Tibial artery (tissue), 4 donors: ENCODE measurements around the gene MCF2L.
"Not testable (repeated sequence)": the region's sequence is repeated elsewhere in the genome, so short reads cannot be mapped to it uniquely, and the experiment has no call there.

ENCODE experiments used
- DNase-seq, 2 donors: peaks; one replicate each; pipeline ENCODE4 v3.0.0-alpha.2; 2019
- H3K27ac ChIP-seq, 2 donors: fragments of 200-600 bp; sonication (generic) in 1 of 2; 1 replicate in 1 of 2; 2 replicates in 1 of 2; pipeline ENCODE4 v1.5.1; 2018 to 2019; ENCODE audit warnings: mild to moderate bottlenecking in 1 of 2
- H3K27me3 ChIP-seq, 2 donors: fragments of 200-600 bp; sonication (generic) in 1 of 2; one replicate each; pipeline versions ENCODE4 v1.5.1 to v1.6.0; 2016 to 2019
- H3K36me3 ChIP-seq, 3 donors: fragments of 200-600 bp; sonication (generic) in 2 of 3; one replicate each; pipeline ENCODE4 v1.5.1; 2016 to 2019; ENCODE audit warnings: mild to moderate bottlenecking in 2 of 3
- H3K4me1 ChIP-seq, 4 donors: fragments of 200-600 bp; sonication (generic) in 2 of 4; 1 replicate in 3 of 4; 2 replicates in 1 of 4; pipeline ENCODE4 v1.5.1; 2016 to 2019
- H3K4me3 ChIP-seq, 2 donors: fragments of 200-600 bp; sonication (generic) in 1 of 2; 1 replicate in 1 of 2; 2 replicates in 1 of 2; pipeline ENCODE4 v1.5.1; 2018 to 2019; ENCODE audit warnings: mild to moderate bottlenecking in 2 of 2
- H3K9me3 ChIP-seq, 3 donors: fragments of 200-600 bp; sonication (generic) in 1 of 3; one replicate each; pipeline ENCODE4 v1.5.1; 2016 to 2019
- intact Hi-C: fragments of 100-400 bp; cut with DNase I; formaldehyde crosslinking; loops from one replicate; pipeline ENCODE4 v1.15.0; 2023; ENCODE audit warnings: low total_unique reads
- TF ChIP-seq, protein P1 (sequence below), 2 experiments: fragments of 200-600 bp in 1 of 2; fragments of 450-650 bp in 1 of 2; IDR thresholded peaks; one replicate each; pipeline ENCODE4 v1.5.1; 2017 to 2019; ENCODE audit warnings: antibody characterized with exemption in 2 of 2, mild to moderate bottlenecking in 1 of 2, moderate library complexity in 1 of 2

MCF2L gene

DNA sequence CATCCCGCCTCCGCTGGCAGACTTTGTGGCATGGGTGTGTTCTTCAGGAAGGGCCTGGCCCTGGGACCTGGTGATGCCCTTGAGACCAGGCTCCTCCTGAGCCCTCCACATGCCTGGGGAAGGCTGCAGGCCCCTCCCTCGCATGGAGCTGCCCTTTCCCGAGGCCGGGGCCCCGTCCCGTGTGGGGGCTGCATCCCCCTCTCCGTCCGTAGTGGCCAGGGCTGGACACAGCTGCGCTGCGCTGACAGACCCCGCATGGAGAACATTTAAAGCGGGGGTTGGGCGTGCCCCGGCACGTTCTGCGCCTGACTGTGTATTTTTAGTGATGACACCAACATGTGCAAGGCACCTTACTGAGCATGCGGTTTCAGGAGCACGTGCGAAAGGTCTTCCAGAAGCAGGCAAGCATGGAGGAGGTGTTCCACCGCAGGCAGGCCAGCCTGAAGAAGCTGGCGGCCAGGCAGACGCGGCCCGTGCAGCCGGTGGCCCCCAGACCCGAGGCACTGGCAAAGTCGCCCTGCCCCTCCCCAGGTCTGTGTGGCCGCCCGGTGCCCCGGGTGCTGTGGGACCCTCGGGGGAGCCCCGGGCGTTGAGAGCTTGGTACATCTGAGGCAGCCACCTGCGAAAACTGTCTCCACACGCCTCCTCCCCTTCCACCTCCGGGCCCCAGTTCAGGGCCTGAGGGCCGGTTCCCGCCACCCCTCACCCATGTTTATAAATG is 107.8 kb downstream of the MCF2L start:
- no peaks in the 10 kb centered on the region for H3K9me3 ChIP-seq
- no peak for DNase-seq
- H3K36me3 ChIP-seq = peaks cover 0 to 72% (median 35%) of the 10 kb centered on the region in 3 donors
- no peak overlapping the region for H3K4me3 ChIP-seq
- no peaks in the 10 kb centered on the region for H3K4me1 ChIP-seq
- intact Hi-C loops = no loop called here
- TF ChIP-seq, protein P1, sequence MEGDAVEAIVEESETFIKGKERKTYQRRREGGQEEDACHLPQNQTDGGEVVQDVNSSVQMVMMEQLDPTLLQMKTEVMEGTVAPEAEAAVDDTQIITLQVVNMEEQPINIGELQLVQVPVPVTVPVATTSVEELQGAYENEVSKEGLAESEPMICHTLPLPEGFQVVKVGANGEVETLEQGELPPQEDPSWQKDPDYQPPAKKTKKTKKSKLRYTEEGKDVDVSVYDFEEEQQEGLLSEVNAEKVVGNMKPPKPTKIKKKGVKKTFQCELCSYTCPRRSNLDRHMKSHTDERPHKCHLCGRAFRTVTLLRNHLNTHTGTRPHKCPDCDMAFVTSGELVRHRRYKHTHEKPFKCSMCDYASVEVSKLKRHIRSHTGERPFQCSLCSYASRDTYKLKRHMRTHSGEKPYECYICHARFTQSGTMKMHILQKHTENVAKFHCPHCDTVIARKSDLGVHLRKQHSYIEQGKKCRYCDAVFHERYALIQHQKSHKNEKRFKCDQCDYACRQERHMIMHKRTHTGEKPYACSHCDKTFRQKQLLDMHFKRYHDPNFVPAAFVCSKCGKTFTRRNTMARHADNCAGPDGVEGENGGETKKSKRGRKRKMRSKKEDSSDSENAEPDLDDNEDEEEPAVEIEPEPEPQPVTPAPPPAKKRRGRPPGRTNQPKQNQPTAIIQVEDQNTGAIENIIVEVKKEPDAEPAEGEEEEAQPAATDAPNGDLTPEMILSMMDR (IDR thresholded peaks at IDR 0.05) = no peak
- no peak overlapping the region for H3K27ac ChIP-seq
- peaks cover 0 to 4% of the 10 kb centered on the region in 2 donors for H3K27me3 ChIP-seq

DNA sequence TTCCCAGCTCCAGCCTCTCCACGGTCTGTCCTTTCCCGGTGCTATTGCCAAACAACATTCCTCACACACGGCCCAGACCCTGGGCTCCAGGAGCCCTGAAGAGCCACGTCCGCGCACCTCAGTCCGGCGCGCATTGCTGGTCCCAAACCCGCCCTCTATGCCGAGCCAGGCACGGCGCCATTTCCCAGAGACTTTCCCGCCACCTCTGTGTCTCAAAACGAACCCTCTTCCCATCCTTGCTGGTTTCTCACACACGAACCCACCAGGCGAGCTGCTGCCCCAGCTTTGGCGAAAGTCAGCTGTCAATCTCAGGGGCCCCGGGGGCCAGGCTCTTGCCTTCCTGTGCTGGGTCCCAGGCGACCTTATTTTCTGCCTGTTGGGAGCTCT is 108.5 kb downstream of the MCF2L start:
- intact Hi-C loops = no loop called here
- Histone ChIP-seq H3K36me3 (peaks cover 0 to 79% (median 33%) of the 10 kb centered on the region in 3 donors), H3K27me3 (peaks cover 0 to 4% of the 10 kb centered on the region in 2 donors), H3K4me1 (no peaks in the 10 kb centered on the region), H3K27ac (no peak overlapping the region), H3K4me3 (no peak overlapping the region), H3K9me3 (no peaks in the 10 kb centered on the region)
- no peak for DNase-seq
- TF ChIP-seq, protein P1 (IDR thresholded peaks at IDR 0.05) = no peak

DNA sequence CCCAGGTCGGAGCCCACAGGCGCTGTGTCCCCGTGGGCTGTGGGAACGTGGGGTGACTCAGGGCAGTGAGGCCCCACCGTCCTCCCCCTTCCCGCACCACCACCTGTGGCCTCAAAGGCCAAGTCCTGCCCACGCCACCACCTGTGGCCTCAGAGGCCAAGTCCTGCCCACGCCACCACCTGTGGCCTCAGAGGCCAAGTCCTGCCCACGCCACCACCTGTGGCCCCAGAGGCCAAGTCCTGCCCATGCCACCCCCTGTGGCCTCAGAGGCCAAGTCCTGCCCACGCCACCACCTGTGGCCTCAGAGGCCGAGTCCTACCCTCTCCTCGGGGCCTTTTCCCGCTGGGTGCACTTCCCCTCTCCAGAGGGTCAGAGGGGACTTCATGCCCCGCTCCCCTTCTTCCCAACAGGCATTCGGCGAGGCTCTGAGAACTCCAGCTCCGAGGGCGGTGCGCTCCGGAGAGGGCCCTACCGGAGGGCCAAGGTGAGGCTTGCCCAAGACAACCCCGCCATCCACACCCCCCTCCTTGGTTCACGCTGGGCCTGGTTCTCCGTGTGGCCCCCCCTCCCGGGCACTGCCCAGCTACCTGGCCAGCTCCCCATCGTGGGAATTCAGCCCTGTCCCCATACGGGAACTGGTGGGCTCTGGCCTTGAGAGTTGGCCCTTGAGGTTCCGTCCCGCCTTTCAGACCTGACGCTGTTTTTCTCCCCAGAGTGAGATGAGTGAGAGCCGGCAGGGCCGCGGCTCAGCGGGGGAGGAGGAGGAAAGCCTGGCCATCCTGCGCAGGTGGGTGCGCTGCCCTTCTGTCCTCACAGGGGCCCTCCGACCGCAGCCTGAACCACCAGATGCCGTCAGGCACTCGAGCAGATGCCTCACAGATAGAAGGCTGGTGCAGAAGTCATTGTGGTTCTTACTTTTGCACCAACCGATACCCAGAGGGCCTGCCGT is 109.2 kb downstream of the MCF2L start:
- Histone ChIP-seq H3K4me1 (no peaks in the 10 kb centered on the region), H3K9me3 (no peaks in the 10 kb centered on the region), H3K4me3 (no peak overlapping the region), H3K27me3 (peaks cover 0 to 4% of the 10 kb centered on the region in 2 donors), H3K36me3 (peaks cover 0 to 84% (median 33%) of the 10 kb centered on the region in 3 donors), H3K27ac (no peak overlapping the region)
- TF ChIP-seq, protein P1 (IDR thresholded peaks at IDR 0.05) = no peak
- no peak for DNase-seq
- intact Hi-C loops = no loop called here

DNA sequence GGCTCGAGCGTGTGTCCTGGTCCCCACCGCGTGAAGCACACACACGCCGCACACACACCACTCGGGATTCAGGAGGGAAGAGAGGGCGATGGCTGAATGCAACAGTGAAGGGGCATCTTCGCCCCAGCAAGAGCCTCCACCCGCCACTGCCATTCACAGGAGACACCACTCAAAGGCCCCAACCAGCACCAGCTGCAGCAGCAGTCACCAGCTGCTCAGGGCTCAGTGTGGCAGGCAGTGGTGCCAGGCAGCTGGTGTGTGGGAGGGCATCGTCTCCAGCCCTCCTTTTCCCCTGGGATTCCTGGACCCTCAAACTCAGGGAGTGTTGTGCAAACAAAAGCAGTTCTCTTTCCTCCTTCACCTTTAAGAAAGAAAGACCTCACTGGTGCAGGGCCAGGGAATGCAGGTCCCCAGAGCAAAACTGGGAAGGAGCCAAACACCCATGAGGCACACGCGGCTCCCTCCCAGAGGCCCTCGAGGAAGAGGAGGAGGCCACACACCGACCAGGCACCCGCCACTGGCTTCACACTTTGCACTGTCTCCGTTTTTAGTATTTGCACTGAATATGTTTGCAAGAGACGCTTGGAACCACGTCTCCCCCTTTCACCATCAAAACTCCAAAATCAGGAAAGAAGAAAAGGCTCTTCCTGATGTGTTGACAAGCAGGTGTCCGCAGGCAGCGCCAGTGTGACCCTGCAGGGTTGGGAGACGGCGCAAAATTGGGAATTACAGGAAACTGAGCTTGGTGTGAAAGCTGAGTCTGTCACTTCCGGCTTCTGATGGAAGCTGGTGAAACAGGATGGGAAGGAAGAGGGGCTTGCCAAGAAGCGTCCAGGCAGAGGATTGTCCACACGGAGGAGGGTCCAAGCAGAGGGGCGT is 110.1 kb downstream of the MCF2L start:
- Histone ChIP-seq H3K36me3 (peaks cover 0 to 76% (median 31%) of the 10 kb centered on the region in 3 donors), H3K27ac (no peak overlapping the region), H3K4me1 (no peaks in the 10 kb centered on the region), H3K4me3 (no peak overlapping the region), H3K27me3 (peaks cover 0 to 4% of the 10 kb centered on the region in 2 donors), H3K9me3 (no peaks in the 10 kb centered on the region)
- intact Hi-C loops = no loop called here
- no peak for DNase-seq
- TF ChIP-seq, protein P1 (IDR thresholded peaks at IDR 0.05) = no peak

DNA sequence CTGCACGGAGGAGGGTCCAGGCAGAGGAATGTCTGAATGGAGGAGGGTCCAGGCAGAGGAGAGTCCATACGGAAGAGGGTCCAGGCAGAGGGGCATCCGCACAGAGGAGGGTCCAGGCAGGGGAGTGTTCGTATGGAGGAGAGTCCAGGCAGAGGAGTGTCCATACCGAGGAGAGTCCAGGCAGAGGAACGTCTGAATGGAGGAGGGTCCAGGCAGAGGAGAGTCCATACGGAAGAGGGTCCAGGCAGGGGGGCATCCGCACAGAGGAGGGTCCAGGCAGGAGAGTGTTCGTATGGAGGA is 110.7 kb downstream of the MCF2L start:
- DNase-seq, H3K27me3 ChIP-seq, H3K27ac ChIP-seq, H3K4me3 ChIP-seq, H3K9me3 ChIP-seq, H3K4me1 ChIP-seq, intact Hi-C loops: not testable (repeated sequence)
- H3K36me3 ChIP-seq = peaks cover 0 to 74% (median 30%) of the 10 kb centered on the region in 3 donors
